ENCODE data around the gene PLXNC1.
A peak's percentile ranks its signal among the peaks of the same experiment; 100 is the strongest.

PLXNC1 gene

DNA sequence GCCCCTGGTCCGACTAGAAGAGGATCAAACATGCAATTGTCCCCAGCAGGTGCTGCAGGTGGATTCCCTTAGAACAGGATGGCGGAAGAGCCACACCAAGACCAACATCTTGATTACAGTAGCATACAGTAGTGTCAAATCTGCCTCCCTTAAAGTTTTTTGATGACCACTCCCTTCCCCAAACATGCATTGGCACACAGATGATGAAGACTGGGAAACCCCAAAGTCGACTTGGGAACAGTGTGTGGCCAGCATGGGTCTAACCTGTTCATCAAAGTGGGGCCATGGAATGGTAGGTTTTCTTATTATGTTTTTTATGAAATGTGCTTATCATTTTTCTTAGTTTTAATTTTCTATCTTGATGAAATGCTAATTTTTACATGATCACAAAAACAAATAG is 8.8 kb downstream of the PLXNC1 start:
- no peak for DNase-seq (ENCODE audit: low read depth in 2 of 2, low spot score in 1 of 2)

DNA sequence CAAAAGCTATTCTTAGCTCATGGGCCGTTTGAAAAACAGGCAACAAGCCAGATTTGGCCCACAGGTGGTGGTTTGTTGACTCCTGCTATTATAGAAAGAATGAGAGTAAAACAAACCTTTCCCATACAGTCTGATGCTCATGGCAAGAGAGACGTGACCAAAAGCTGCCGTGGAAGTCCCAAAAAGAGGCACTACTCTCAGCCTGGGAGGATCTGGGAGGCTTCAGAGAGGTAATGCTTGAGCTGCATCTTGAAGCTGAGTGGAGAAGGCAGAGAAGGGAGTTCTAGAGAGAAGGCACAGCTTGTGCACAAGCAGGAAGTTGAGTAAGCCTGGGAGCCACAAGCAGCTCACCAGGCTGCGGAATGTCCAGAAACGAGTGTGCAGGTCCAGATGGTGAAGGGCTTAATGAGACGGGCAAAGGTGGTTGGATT is 9.6 kb downstream of the PLXNC1 start:
- no peak for DNase-seq (ENCODE audit: low read depth in 2 of 2, low spot score in 1 of 2)

DNA sequence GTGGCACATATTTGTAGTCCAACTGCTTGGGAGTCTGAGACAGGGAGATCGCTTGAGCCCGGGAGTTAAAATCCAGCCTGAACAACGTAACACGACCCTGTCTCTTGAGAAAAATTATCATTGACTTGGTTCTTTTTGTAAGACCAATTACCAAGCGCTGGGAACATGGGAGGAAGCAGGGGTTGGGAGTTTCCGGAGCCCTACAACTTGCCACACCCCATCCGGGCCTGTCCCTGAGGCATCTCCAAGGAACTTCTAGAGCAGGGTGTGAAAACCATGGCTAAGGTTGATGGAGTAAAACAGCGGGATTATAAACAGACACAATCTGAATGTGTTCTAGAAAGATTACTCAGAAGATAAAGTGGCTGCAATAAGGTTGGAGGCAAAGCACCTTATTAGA is 10.3 kb downstream of the PLXNC1 start:
- no peak for DNase-seq (ENCODE audit: low read depth in 2 of 2, low spot score in 1 of 2)

DNA sequence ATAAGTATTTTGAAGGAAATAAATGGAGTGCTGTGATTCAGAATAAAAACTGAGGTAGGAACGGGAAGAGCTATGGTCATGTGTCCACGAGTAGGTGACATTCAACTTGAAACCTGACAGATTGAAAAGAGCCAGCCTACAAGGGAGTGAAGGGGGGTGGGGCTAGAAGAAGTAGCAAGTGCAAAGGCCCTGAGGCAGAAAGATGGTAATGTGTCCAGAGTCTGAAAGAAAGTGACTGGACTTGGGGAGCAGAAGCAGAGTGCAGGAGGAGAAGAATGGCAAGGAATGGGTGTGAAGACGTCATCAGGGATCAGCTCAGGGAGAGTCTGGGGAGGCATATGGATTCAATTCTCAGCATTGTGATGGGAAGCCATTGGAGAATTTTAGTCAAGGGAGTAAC is 13.7 kb downstream of the PLXNC1 start:
- no peak for DNase-seq (ENCODE audit: low read depth in 2 of 2, low spot score in 1 of 2)

DNA sequence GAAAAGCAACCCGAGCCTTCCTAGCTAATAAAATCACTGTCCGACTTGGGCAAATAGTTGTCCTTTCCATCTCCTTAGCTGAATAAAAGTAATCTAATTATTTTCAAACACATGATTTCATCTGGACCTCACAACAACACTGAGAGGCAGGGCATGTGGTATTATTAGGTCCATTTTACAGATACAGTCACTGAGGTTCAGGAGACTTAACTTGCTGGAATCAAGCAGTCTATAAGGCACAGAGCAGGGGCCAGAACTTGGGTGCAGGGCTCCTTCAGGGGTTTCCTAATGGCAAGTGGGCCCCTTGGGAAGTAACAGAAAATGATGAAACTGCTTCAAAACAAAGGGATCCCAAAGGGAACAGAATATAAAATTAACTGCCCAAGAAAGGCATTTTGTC is 15.5 kb downstream of the PLXNC1 start:
- DNase-seq (ENCODE audit: low read depth in 2 of 2, low spot score in 1 of 2), result no peak

DNA sequence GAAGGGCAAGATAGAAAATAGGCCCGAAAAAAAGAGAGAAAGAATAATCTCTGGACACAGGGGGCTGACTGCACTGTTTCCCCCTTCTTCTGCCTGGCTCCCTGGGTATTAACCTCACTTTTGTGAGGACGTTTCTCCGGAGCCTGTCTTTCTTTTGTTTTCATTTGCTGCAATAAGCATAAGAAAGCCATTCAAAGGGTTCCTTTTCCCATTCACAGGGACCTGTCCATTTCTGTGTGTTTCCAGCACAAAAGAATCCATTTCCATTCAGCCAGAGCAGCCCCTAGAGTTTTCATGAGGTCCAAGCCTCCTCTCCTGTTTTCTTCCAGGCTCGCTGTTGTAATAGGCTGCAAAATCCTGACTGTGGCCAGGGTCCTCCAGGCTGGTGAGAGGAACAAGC is 16.8 kb downstream of the PLXNC1 start:
- no peak for DNase-seq (ENCODE audit: low read depth in 2 of 2, low spot score in 1 of 2)

DNA sequence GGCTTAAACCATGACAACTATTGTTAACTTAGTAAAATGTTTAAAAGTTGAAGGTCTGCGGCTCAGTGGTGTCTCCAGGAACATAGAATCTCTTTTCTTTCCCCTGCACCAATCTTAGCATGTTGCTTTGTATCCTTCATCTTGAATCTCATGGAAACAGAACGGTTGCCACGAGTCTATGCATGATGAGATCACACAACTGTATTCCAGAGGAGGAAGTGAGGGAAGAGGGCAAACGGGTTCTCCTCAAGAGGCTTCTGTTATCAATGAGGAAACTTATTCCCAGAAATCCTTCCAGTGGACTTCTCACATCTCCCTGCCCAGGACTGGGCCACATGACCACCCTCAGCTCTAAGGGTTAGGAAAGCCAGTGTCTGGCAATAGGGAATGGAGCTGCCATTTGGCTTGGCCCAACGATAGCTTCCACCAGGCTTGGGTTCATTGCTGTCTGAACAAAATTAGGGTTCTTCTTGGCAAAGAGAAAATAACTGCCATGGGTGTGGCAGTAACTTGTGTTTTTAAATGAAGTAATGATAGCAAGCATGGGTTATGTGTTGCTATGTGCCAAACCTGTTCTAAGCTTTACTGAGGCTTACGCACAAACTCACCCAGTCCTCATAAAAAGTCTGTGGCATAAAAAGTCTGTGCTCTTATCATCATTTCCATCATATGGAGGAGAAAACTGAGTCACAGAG is 17.4 kb downstream of the PLXNC1 start:
- DNase-seq (ENCODE audit: low read depth in 2 of 2, low spot score in 1 of 2), result no peak

DNA sequence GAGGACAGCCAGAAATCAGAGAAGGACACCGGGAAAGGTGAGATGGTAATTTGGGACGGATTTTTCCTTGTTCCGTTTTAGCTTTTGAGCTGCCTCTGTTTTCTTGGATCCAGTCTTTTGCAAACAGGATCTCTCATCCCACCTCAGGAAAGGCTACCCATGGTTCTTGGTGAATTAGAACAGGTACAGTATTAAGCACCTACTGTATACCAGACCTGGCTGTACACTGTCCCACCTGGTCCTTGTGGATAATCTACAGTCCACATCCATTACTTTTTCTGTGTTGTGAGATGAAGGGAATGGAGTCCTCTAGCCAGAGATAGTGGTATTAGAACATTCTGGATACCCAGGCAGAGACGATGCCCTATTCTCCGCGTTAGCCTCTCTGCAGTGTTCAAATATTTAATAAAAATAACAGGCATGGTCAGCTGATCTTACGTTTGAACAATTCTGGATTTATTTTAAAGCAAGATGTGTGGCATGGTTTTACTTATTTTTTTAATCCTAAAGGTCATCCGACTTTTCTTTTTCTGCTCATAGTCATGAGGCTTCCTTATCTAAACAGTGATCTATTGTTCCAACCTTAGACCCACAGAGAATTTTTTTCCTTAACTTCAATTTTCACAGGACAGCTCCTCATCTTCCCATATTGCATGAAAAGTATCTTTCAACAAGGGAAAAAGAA is 18.8 kb downstream of the PLXNC1 start:
- no peak for DNase-seq (ENCODE audit: low read depth in 2 of 2, low spot score in 1 of 2)

DNA sequence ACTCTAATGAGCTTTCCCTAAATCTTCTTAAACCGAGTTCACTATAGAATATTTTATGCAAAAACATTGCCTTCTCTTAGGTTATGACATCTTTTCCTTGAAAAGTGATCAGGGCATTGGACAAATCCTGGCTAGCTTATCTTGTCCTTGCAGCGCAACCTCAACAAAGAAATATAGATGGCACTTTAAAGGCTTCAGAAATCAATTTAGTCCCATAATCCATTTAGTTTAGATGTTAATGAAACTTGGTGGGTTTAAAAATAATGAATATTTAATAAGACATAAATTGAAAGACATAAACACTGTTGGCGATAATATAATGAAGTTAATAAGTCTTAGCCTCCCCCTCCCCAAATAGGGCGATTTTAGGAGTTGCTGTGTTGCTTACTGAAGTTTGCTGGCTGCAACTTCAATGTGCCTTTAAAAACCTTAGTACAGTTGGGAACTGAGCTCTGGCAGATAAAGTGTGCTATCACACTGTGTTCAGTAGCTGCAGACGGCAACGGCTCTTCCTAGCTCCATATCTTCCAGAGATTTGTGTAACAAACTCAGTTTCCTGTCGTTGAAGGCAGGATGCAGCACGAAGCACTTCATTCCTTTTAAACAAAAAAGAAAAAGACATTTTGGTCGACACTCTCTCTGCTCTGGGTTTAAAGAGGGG is 19.5 kb downstream of the PLXNC1 start:
- DNase-seq (ENCODE audit: low read depth in 2 of 2, low spot score in 1 of 2), result no peak

DNA sequence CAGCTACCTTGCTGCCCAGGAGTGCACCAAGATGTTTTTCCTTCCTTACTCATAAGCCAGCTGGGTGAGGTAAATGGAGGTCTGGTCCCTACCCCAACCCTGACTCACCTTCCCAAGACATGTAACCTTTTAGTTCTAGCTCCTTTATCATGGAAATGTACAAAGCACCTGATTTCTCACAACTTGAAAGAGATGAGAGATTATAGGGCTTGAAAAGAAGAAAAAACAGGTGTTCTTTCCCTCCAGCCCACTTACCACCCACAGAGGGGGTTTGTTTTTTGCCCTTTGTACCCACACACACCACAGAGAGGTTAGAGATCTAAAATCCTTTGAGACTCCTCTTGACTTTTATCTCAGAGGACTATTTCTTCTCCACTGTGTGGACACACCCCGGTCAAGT is 21.1 kb downstream of the PLXNC1 start:
- peak in 1 of 2 donors; percentile 12 for DNase-seq (ENCODE audit: low read depth in 2 of 2, low spot score in 1 of 2)

DNA sequence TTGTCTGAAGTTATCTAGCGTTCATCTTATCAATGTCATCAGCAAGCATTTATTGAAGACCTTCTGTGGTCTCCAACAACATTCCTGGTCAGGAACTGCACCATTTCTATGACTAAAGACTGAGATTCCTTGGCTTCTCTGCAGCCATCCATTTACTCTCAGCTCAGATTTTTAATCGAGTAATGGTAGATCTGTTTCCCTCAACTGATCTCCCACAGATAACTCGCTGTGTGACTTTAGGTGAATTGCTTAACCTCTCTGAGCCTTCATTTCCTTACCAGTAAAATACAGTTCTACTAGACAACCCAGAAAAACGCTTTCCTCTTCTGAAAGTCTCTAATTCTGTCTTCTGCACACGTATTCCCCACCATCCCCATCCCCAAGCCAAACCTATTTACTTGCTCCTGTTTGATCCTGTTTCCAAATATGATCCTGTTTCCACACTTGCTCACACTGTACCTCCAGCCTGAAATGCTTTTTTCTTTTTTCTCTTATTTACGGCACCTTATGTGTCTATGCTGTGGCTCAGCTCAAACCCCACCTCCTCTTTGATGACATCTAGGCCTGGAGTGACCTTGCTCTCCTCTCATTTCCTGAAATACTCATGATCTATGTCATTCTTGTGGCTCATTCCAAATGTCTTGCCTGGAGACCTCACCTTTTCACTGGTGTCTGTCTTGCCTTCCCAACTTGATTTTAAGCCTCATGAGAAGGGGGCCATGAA is 21.8 kb downstream of the PLXNC1 start:
- DNase-seq (ENCODE audit: low read depth in 2 of 2, low spot score in 1 of 2), result no peak

DNA sequence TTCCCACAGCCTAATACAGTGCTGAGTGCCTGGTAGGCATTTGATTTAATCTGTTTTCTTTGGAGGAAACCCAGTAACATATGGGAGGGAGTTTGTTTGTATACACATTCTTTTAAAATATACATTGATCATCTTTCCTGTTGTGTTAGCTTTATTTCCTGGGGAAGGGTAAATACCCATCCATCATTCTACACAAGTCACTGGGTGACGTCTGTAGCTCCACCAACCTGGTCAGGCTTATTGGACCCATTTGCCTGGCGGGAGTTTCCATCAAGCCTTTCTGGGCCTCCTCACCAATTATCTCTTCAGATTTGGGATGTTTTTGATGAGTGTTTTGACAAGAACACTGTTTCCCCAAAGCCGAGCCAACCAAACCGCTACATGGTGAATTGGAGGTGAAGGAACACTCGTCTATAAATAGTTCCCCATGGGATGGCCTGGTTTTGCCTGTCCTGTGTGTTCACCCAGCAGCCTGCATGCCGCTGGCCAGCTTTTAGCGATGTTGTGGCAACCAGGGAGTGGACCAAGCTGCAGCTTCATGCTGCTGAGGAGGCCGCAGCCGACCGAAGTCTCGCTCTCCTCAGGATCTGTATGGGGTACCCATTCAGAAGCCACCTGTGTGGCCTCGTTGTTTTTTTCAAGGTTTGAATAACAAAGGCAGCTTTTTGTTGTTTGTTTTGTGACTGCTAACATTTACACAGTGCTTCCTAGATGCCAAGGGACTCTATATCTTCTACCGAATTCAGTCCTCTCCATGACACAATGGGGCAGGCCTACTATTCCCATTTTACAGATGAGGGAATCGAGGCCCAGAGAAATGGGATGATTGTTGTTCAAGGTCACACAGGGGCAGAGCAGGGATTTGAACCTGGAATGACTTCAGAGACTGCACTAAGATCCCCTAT is 22.6 kb downstream of the PLXNC1 start:
- no peak for DNase-seq (ENCODE audit: low read depth in 2 of 2, low spot score in 1 of 2)

DNA sequence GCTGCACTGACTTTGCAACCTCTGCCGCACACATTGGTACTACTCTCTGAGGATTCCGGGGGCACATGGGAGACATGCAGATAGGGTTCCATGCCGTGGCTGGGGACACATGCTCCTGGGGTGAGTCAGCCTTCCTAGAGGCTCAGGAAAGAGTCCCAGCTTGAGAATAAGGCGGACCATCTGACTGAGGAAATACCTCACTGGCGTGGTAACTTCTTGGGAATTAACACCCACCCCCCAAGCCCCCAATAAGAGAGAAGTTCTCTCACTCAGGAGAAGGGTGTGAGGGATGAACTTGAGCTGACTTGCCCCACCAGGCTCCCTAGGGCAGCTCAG is 23.2 kb downstream of the PLXNC1 start:
- no peak for DNase-seq (ENCODE audit: low read depth in 2 of 2, low spot score in 1 of 2)

DNA sequence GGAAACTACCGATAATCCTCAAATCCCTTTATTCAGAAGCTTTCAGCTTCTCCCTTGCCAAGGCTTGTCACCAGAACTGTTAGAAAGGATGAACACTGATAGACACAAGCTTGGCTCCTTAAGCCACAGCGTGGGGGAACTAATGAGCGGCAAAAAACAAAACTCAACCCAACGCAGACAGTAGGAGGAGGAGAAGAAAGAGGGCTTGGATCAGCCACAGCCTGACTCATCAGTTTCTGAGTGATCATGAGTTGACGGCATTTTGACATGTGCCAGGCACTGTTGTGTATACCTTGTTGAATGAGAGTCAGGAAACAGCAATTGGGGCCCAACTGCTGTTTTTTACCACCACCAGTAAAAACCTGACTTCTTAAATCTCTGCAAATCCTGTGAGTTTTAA is 23.7 kb downstream of the PLXNC1 start:
- DNase-seq (ENCODE audit: low read depth in 2 of 2, low spot score in 1 of 2), result no peak

DNA sequence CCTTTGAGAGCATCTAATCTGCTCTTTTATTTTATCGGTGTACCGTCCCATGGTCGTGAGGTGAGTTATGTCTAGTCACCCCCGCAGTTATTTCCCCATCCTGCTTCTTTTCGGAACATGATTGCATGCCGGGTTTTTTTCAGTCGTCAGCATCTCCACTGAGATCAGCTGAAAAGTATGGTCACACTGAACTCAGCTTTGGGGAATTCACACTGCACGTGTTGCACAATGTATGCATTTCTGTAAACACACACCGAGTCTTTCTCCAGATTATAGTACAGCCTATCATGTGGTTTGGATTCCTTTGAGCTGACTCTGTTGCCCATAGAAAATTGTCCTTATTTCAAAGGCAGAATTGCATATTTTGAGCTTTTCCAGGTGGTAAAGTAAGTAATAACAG is 24.6 kb downstream of the PLXNC1 start:
- DNase-seq (ENCODE audit: low read depth in 2 of 2, low spot score in 1 of 2), result no peak

DNA sequence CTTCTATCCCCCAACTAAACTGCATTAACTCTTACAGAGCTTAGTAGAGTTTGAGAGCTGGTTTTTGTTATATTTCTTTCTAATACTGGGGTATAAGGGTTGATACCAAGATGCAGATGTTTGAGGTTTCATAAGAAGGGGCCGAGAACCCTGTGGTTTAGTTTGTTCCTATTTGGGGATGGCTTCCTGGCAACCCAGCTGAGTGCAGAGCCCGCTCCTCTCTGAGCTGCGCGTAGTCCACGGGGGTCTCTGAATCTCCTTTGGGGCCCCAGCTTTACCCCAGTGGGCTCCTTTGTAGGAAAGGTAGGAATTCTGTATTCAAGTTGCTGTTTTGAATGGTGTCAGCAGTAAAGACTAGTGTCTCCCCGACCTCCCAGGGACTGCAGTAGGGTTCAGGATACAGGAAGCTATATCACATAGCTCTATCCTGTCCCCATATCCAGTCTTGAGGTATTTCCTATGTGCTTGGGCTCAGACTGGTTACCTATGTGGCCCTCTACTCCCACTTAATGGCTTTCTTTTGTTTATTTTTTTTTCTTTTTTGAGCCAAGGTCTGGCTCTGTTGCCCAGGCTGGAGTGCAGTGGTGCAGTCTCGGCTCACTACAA is 25.4 kb downstream of the PLXNC1 start:
- no peak for DNase-seq (ENCODE audit: low read depth in 2 of 2, low spot score in 1 of 2)

DNA sequence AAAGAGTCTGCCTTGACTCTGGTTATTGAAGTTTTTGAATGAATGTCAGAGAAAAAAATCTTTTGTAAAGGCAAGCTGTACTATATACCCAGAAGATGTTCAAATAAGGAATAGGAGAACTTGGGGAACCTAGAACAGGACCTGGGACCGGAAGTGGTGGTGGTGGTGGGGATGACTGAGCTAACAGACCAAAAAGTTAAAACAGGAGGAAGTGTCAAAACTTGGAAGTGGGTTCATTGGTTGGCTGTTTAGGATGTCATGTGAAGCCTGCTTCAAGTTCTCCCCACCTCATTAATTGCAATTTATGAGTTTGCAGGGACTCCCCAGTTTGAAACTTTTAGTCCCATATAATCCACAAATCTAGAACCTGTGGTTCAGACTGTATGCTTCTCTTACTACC is 26.2 kb downstream of the PLXNC1 start:
- no peak for DNase-seq (ENCODE audit: low read depth in 2 of 2, low spot score in 1 of 2)

DNA sequence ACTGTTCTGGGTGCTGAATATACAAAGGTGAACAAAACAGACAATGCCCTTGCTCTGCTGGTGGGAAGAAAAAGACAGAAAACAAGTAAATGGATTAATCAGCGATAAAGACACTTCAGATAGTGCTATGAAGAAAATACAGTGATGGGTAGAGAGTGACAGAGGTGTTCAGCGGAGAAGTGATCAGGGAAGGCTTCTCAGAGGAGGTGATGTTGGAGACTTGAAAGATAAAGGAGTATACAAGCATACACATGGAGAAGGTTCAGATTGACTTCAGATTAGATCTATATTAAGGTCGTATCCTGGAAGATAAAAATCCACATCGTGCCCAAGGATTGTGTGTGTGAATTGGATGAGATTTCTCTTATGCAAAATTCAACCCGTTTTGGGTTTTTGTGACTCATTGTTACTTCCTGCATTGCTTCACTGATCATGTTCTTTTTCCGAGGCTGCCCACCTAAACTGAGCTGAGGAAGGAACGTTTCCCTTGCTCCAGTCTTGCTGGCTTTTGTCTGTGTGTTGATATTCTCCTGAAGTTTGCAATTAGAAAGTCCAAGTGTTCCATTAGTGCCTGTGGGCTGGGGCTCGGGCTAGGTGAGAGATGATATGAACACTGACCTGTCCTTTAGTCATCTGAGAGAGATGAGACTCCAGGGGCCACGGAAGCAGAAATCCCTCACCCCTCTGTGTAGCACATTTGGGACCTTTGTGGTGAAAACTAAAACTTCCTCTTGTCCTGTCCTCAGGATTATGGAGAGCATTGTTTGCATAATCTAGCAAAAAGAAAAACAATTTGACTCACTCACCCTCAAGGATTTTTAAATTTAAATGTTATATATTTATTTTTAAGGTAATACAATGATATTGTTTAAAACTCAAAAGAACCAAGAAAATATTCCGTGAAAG is 27.6 kb downstream of the PLXNC1 start:
- DNase-seq (ENCODE audit: low read depth in 2 of 2, low spot score in 1 of 2), result no peak

DNA sequence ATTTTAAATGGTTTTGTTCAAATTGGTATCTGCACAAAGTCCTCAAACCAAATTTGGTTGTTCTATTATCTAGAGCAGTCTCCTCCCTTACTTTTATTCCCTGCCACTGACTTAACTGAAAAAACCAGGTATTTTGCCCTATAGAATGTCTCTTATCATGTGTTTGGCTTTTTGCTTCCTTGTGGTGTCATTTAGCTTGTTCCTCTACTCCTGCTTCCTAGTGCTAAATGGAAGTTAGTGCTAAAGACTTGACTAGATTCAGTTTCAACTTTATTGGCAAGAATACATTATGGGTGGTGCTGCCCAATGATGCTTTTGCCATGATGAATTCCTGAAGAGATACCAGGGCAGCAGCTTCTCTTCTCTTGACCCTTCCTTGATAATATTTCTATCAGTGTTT is 29.7 kb downstream of the PLXNC1 start:
- no peak for DNase-seq (ENCODE audit: low read depth in 2 of 2, low spot score in 1 of 2)

DNA sequence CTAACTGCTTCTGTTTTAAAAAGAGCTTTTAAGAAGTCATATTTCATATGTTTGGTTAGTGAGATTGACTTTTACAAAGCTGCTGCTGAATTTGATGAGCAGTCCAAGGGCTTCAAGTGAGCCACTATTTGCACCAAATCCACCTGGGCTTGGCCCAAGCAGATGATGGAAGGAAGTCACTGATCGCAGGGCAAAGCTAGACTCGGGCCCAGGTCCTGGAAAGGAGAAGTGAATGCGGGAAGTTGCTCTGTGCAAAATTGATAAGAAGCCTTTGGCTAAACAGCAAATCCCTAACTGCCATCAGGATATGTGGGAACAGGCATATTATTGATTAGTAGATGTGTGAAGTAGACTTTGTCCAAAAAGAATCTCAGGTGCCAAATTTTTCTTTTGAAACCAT is 30.5 kb downstream of the PLXNC1 start:
- no peak for DNase-seq (ENCODE audit: low read depth in 2 of 2, low spot score in 1 of 2)
